IMR-90 (cell line): ENCODE results near the gene ADRA2B. TPM values are rescaled to one million over a fixed set of nuclear protein-coding genes. Genes with fewer than 3 reads are reported as not detected.
A peak's percentile ranks its signal among the peaks of the same experiment; 100 is the strongest.

Experiments used
- ATAC-seq: fragments of 200-7000 bp; cut with Tn5 transposase; 2 replicates; pipeline ENCODE4 v1.9.1; 2020; ENCODE audit warnings: low read depth, mild to moderate bottlenecking, moderate library complexity
- BruUV-seq: library from RNA; stranded (reverse); fragments of 400-500 nt; replicated peaks from 2 replicates; lab custom pipeline; 2021; lab: Mats Ljungman, UMichigan
- CTCF ChIA-PET: fragments of 300-600 bp; formaldehyde crosslinking; extraction: SDS; loops from one replicate; lab custom pipeline; 2021; ENCODE audit warnings: antibody characterized with exemption; lab: Yijun Ruan, JAX
- POLR2A ChIA-PET: fragments of 300-600 bp; sonication (Branson Sonifier 250); formaldehyde crosslinking; loops from one replicate; lab custom pipeline; 2022; ENCODE audit warnings: antibody characterized with exemption; ENCODE audit not compliant: unreplicated experiment; lab: Charles Lee
- DNase-seq: peaks from one replicate; pipeline ENCODE4 v3.0.0; 2013
- H2AFZ ChIP-seq: replicated peaks from 2 replicates; pipeline ENCODE3; 2013; ENCODE audit warnings: low read length, mild to moderate bottlenecking; ENCODE audit not compliant: poor library complexity
- H2AK5ac ChIP-seq: 2 replicates; pipeline ENCODE4 v1.6.1; 2013; ENCODE audit warnings: low read depth, low read length, inconsistent platforms
- H2AK9ac ChIP-seq: replicated peaks from 2 replicates; pipeline ENCODE3; 2013; ENCODE audit warnings: mild to moderate bottlenecking, low read depth, low read length, moderate library complexity; ENCODE audit not compliant: poor library complexity
- H2BK120ac ChIP-seq: 2 replicates; pipeline ENCODE4 v1.6.1; 2013; ENCODE audit warnings: low read depth, low read length, inconsistent platforms
- H2BK15ac ChIP-seq: 3 replicates; pipeline ENCODE4 v1.6.1; 2013; ENCODE audit warnings: low read depth, low read length, inconsistent platforms
- H2BK20ac ChIP-seq: 2 replicates; pipeline ENCODE4 v1.6.1; 2013; ENCODE audit warnings: low read depth, mild to moderate bottlenecking, inconsistent platforms, low read length, moderate library complexity
- H2BK5ac ChIP-seq: 2 replicates; pipeline ENCODE4 v1.6.1; 2013; ENCODE audit warnings: mild to moderate bottlenecking, low read depth, low read length, inconsistent platforms; ENCODE audit not compliant: poor library complexity, severe bottlenecking
- H3K14ac ChIP-seq: replicated peaks from 2 replicates; pipeline ENCODE4 v1.6.1; 2013; ENCODE audit warnings: low read depth, low read length, inconsistent platforms
- H3K18ac ChIP-seq: 2 replicates; pipeline ENCODE4 v1.6.1; 2013; ENCODE audit warnings: low read depth, low read length, control low read depth
- H3K23ac ChIP-seq: 2 replicates; pipeline ENCODE4 v1.6.1; 2013; ENCODE audit warnings: low read depth, low read length, inconsistent platforms
- H3K27ac ChIP-seq: 2 replicates; pipeline ENCODE4 v1.5.1; 2013; ENCODE audit warnings: mild to moderate bottlenecking, control low read depth, low read length; ENCODE audit not compliant: insufficient read depth
- H3K27me3 ChIP-seq: 2 replicates; pipeline ENCODE4 v1.6.1; 2013; ENCODE audit warnings: low read length; ENCODE audit not compliant: control insufficient read depth, insufficient read depth
- H3K36me3 ChIP-seq: 2 replicates; pipeline ENCODE4 v1.6.1; 2013; ENCODE audit warnings: low read length, mixed read lengths; ENCODE audit not compliant: control insufficient read depth, insufficient read depth
- H3K4ac ChIP-seq: 2 replicates; pipeline ENCODE4 v1.6.1; 2013; ENCODE audit warnings: low read depth, low read length, inconsistent platforms
- H3K4me1 ChIP-seq: 2 replicates; pipeline ENCODE4 v1.6.1; 2013; ENCODE audit warnings: low read length, mixed read lengths; ENCODE audit not compliant: control insufficient read depth, insufficient read depth
- H3K4me2 ChIP-seq: 2 replicates; pipeline ENCODE4 v1.6.1; 2013; ENCODE audit warnings: low read depth, mild to moderate bottlenecking, control low read depth, low read length, moderate library complexity
- H3K4me3 ChIP-seq: 2 replicates; pipeline ENCODE4 v1.5.1; 2013; ENCODE audit warnings: low read depth, mild to moderate bottlenecking, control low read depth, low read length, moderate library complexity; ENCODE audit not compliant: insufficient read depth
- H3K56ac ChIP-seq: 2 replicates; pipeline ENCODE4 v1.6.1; 2013; ENCODE audit warnings: low read length, inconsistent platforms; ENCODE audit not compliant: insufficient read depth; ENCODE audit errors: extremely low read depth
- H3K79me1 ChIP-seq, 2 experiments: 2 replicates each; pipeline ENCODE4 v1.6.1; 2013; ENCODE audit warnings: low read length in 2 of 2, inconsistent platforms in 1 of 2, low read depth in 1 of 2
- H3K9ac ChIP-seq: 2 replicates; pipeline ENCODE4 v1.6.1; 2013; ENCODE audit warnings: low read depth, low read length, control low read depth
- H3K9me1 ChIP-seq: 2 replicates; pipeline ENCODE4 v1.6.1; 2013; ENCODE audit warnings: low read length, inconsistent platforms; ENCODE audit not compliant: insufficient read depth
- H3K9me3 ChIP-seq: 2 replicates; pipeline ENCODE4 v1.6.1; 2013; ENCODE audit warnings: low read length; ENCODE audit not compliant: control insufficient read depth, insufficient read depth
- H4K20me1 ChIP-seq: 2 replicates; pipeline ENCODE4 v1.6.1; 2013; ENCODE audit warnings: low read length, inconsistent platforms; ENCODE audit not compliant: insufficient read depth
- H4K5ac ChIP-seq: 2 replicates; pipeline ENCODE4 v1.6.1; 2013; ENCODE audit warnings: mild to moderate bottlenecking, low read depth, low read length, control low read depth
- H4K8ac ChIP-seq, 2 experiments: 2 replicates each; pipeline ENCODE4 v1.6.1; 2013; ENCODE audit warnings: low read depth in 2 of 2, low read length in 2 of 2, control low read depth in 1 of 2, inconsistent platforms in 1 of 2
- H4K91ac ChIP-seq: 2 replicates; pipeline ENCODE4 v1.6.1; 2013; ENCODE audit warnings: low read depth, low read length, inconsistent platforms; ENCODE audit not compliant: insufficient read depth
- BHLHE40 ChIP-seq: fragments of 150-350 bp; IDR thresholded peaks from 2 replicates; pipeline ENCODE4 v1.6.1; 2016; ENCODE audit warnings: mild to moderate bottlenecking, low read depth, low read length
- CEBPB ChIP-seq: IDR thresholded peaks from 2 replicates; pipeline ENCODE4 v1.6.1; 2012; ENCODE audit warnings: low read depth, low read length, improper control_type of control experiment
- CHD1 ChIP-seq: IDR thresholded peaks from 2 replicates; pipeline ENCODE4 v1.6.1; 2012; ENCODE audit warnings: low read depth, low read length, improper control_type of control experiment
- CTCF ChIP-seq: conservative IDR thresholded peaks from 2 replicates; pipeline ENCODE4 v1.5.1; 2012; ENCODE audit warnings: mild to moderate bottlenecking, low read depth, low read length, improper control_type of control experiment
- FOS ChIP-seq: fragments of 150-350 bp; IDR thresholded peaks from 2 replicates; pipeline ENCODE4 v1.6.1; 2016; ENCODE audit warnings: low read depth, low read length
- MAZ ChIP-seq: IDR thresholded peaks from 2 replicates; pipeline ENCODE4 v1.6.1; 2012; ENCODE audit warnings: low read depth, mild to moderate bottlenecking, low read length, improper control_type of control experiment, moderate library complexity, borderline replicate concordance
- MXI1 ChIP-seq: IDR thresholded peaks from 2 replicates; pipeline ENCODE4 v1.6.1; 2012; ENCODE audit warnings: low read depth, mild to moderate bottlenecking, low read length, moderate library complexity, borderline replicate concordance
- NFE2L2 ChIP-seq: fragments of 150-350 bp; IDR thresholded peaks from 2 replicates; pipeline ENCODE4 v1.6.1; 2016; ENCODE audit warnings: low read depth, mild to moderate bottlenecking, low read length
- POLR2A ChIP-seq: IDR thresholded peaks from 2 replicates; pipeline ENCODE4 v1.6.1; 2012; ENCODE audit warnings: mild to moderate bottlenecking, low read depth, low read length
- RAD21 ChIP-seq: IDR thresholded peaks from 2 replicates; pipeline ENCODE4 v1.6.1; 2012; ENCODE audit warnings: low read length, improper control_type of control experiment
- RCOR1 ChIP-seq: IDR thresholded peaks from 2 replicates; pipeline ENCODE4 v1.6.1; 2012; ENCODE audit warnings: mild to moderate bottlenecking, low read length, improper control_type of control experiment; ENCODE audit not compliant: insufficient replicate concordance
- RFX5 ChIP-seq: IDR thresholded peaks from 2 replicates; pipeline ENCODE4 v1.8.0; 2012; ENCODE audit warnings: low read depth, mild to moderate bottlenecking, low read length, moderate library complexity
- WGBS, 2 experiments: methylation state at CpG; one replicate each; pipeline versions ENCODE4 v1.1.5 to v1.1.7; 2013; ENCODE audit warnings: missing lambda C conversion rate in 2 of 2; ENCODE audit not compliant: insufficient read length in 1 of 2; ENCODE audit errors: extremely low coverage in 2 of 2; 5-methylcytosine and 5-hydroxymethylcytosine counted together
- dilution Hi-C: fragments of 300-500 bp; cut with HindIII; formaldehyde crosslinking; loops from one replicate; pipeline ENCODE4 v1.14.3; 2018; ENCODE audit warnings: low sequenced_read_pairs; ENCODE audit not compliant: unreplicated experiment
- in situ Hi-C: fragments of 300-500 bp; cut with MboI; formaldehyde crosslinking; loops from 3 replicates; pipeline ENCODE4 v1.14.3; 2019; ENCODE audit warnings: low sequenced_read_pairs, inconsistent platforms, mixed read lengths
- intact Hi-C: fragments of 100-400 bp; cut with micrococcal nuclease; formaldehyde crosslinking; loops from 2 replicates; pipeline ENCODE4 v1.10.0; 2022
- polyA plus RNA-seq, 3 experiments: library from polyadenylated mRNA; depleted of rRNA; stranded (reverse); fragments of >200 nt; gene quantifications; 2 replicates each; pipeline ENCODE4 v1.2.3, GENCODE V29; 2012; ENCODE audit warnings: low replicate concordance in 1 of 3
- total RNA-seq: library from RNA; depleted of rRNA; stranded (reverse); fragments of >200 nt; gene quantifications from 2 replicates; pipeline ENCODE4 v1.2.3, GENCODE V29; 2012
- TF ChIP-seq, protein P1 (sequence below): fragments of 150-350 bp; IDR thresholded peaks from 2 replicates; pipeline ENCODE4 v1.6.1; 2017; ENCODE audit warnings: mild to moderate bottlenecking, antibody characterized with exemption, low read length, low read depth

Gene ADRA2B
- total and polyA plus RNA-seq, 2 of the 4 experiments (the other 2 are of a cell fraction) = not detected

DNA sequence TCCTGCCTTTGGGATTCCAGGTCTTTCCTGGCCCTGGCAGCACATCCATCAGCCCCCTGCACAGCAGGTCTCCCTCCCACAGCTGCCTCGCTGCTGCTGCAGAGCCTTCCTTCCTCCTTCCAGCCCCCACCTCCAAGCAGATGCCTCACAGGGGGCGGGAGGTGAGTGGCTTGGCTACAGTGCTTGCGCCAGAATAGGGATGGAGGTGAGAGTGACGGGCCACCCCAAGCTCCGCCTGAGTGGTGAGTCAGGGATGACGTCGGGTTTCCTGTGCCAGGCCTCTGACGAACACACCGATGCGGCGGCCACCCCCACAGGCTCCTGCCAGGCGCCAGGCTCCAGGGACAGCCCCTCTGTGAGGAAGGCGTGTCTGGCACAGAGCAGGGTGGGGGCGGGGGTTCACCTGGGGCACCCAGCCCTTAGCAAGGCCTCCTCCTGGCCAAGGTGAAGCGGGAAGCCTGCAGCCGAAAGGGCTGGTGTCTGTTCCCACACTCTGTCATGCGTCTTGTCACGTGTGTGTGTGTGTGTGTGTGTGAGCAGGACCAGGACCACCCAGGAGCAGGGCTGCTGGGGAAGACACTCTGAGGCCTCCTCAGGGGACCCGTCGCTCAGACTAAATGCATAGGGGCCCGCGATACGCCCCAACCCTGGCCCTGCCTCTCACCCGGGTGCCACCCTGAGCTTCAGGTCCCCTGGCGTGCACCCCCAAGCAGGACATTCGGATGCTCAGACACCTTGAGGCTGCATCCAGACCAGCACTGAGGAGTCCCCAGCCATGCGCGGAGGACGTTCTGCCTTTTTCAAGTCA lies 32.2 kb upstream of the ADRA2B start:
- peak overlapping the region; percentile 70 to 84; a peak in 3 of 4 replicates for H4K8ac ChIP-seq
- no peaks in the 10 kb centered on the region for H3K36me3 ChIP-seq
- H3K79me1 ChIP-seq = peaks cover 0 to 4% of the 10 kb centered on the region in 2 experiments; a peak in 1 of 4 replicates
- H2BK120ac ChIP-seq = peak overlapping the region; percentile 30
- peak overlapping the region; percentile 92 for H2AFZ ChIP-seq
- no peak overlapping the region for H3K56ac ChIP-seq
- no peak overlapping the region; the same call in 1 of the 2 replicates for H2BK20ac ChIP-seq
- no peak overlapping the region; the same call in 1 of the 2 replicates for H3K23ac ChIP-seq
- H4K5ac ChIP-seq = peak overlapping the region; percentile 70
- ATAC-seq (peak; percentile 67), DNase-seq (peak; percentile 96)
- peak overlapping the region; percentile 37 for H2AK9ac ChIP-seq
- no peak overlapping the region for H2BK5ac ChIP-seq
- no TSS peak for BruUV-seq
- intact Hi-C loops = loop anchor here (5.0 kb wide), 1 partner anchor 59 kb away; the partner anchor contains the start of gene STARD7
- H3K9me1 ChIP-seq = no peaks in the 10 kb centered on the region
- H3K4me3 ChIP-seq = no peak overlapping the region
- H3K4ac ChIP-seq = peak overlapping the region; percentile 54
- H3K4me2 ChIP-seq = peak overlapping the region; percentile 20; the same call in 1 of the 2 replicates
- peak overlapping the region; percentile 15; the same call in 1 of the 2 replicates for H2AK5ac ChIP-seq
- 0 out of 2 replicates have a peak overlapping the region, but pooled peaks have one; percentile 12 for H3K14ac ChIP-seq
- H3K27me3 ChIP-seq = no peaks in the 10 kb centered on the region
- WGBS, 2 experiments = 47% methylated on average over 5 of the region's 29 CpGs; no CpG with 5 or more reads in 1 of the 2 experiments
- no peak overlapping the region for H3K9ac ChIP-seq
- H4K20me1 ChIP-seq = no peaks in the 10 kb centered on the region; the same call in 1 of the 2 replicates
- H3K18ac ChIP-seq = peak overlapping the region; percentile 27; the same call in 1 of the 2 replicates
- dilution Hi-C loops = no loop called here
- H3K27ac ChIP-seq = no peak overlapping the region; the same call in 1 of the 2 replicates
- 0 out of 2 replicates have a peak overlapping the region, but pooled peaks have one; percentile 54 for H4K91ac ChIP-seq
- peak overlapping the region; percentile 45; the same call in 1 of the 3 replicates for H2BK15ac ChIP-seq
- ChIA-PET CTCF (interaction anchor here (1.5 kb wide), 1 partner anchor 26 kb away, joined by 4 read pairs; no protein-coding TSS in a partner anchor), POLR2A (no interaction called here)
- H3K9me3 ChIP-seq = no peaks in the 10 kb centered on the region
- in situ Hi-C loops = no loop called here
- peaks cover 5% of the 10 kb centered on the region; the same call in 1 of the 2 replicates for H3K4me1 ChIP-seq
- TF ChIP-seq CTCF (no peak), RCOR1 (peak; percentile 9), RFX5 (no peak), CEBPB (peak; percentile 89), CHD1 (no peak), POLR2A (no peak), MXI1 (no peak), MAZ (peak; percentile 96), FOS (peak; percentile 86), BHLHE40 (peak; percentile 74), RAD21 (no peak), NFE2L2 (no peak)
- TF ChIP-seq, protein P1, sequence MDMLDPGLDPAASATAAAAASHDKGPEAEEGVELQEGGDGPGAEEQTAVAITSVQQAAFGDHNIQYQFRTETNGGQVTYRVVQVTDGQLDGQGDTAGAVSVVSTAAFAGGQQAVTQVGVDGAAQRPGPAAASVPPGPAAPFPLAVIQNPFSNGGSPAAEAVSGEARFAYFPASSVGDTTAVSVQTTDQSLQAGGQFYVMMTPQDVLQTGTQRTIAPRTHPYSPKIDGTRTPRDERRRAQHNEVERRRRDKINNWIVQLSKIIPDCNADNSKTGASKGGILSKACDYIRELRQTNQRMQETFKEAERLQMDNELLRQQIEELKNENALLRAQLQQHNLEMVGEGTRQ = peak; percentile 44; the same call in 1 of the 2 replicates
